Spleen (tissue), 7 donors: Measurements from ENCODE around the gene KCNQ1.

Source experiments
- CTCF ChIP-seq, 11 experiments: fragments of 200-600 bp in 7 of 11; fragments of 450-650 bp in 4 of 11; sonication (generic) in 4 of 11; IDR thresholded peaks in 8 of 11; conservative IDR thresholded peaks in 3 of 11; 1 replicate in 7 of 11; 2 replicates in 4 of 11; pipeline versions ENCODE4 v1.4.0 to v1.8.0; 2016 to 2021; ENCODE audit warnings: antibody characterized with exemption in 11 of 11, inconsistent platforms in 4 of 11, mild to moderate bottlenecking in 1 of 11
- POLR2A ChIP-seq, 3 donors: fragments of 450-650 bp; IDR thresholded peaks; one replicate each; pipeline ENCODE4 v1.5.1; 2017; ENCODE audit warnings: antibody characterized with exemption in 3 of 3, mild to moderate bottlenecking in 1 of 3
- POLR2AphosphoS5 ChIP-seq, 3 donors: sonication (generic); formaldehyde crosslinking; IDR thresholded peaks; one replicate each; pipeline ENCODE4 v1.5.1; 2017; ENCODE audit warnings: antibody characterized with exemption in 3 of 3
- donor health status: DM: no; HTN: no; CAD: no; lungs with moderate emphysema.
- donor health status: DM: no; HTN: no; CAD: no.
- donor health status: DM: no; HTN: no; CAD: no.

GRCh38 chr11:2540992-2541680 is 96.3 kb downstream of the KCNQ1 start:
- TF ChIP-seq CTCF (IDR thresholded peaks at IDR 0.05 in 8 of 11, conservative IDR thresholded peaks at IDR 0.05 in 3 of 11) (no peak), POLR2A (IDR thresholded peaks at IDR 0.05) (no peak), POLR2AphosphoS5 (IDR thresholded peaks at IDR 0.05) (no peak)
